ENCODE results near the gene ITPR2. TPM values are rescaled to one million over a fixed set of nuclear protein-coding genes. Genes with fewer than 3 reads are reported as not detected.

Gene ITPR2
- total and polyA plus RNA-seq, 12 donors: 5.1 to 144 (median 66.4) TPM

DNA sequence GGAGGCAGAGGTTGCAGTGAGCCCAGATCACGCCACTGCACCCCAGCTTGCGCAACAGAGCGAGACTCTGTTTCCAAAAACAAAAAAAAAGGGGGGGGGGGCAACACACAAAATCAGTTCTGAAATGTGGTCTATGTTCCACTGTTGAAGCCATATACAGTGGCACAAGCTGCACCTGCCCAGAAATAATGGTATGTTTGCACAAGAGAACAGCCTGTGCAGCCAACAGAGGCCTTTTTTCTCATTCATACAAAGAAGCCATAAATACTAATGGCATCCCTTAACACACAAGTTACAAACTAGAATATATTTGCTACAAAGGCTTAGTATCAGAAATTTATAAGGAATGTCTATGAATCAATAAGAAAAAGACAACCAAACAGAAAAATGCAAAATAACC, 37.1 kb downstream of the ITPR2 start:
- H3K36me3 ChIP-seq (replicated peaks in 1 of 2): no peaks in the 10 kb centered on the region
- DNase-seq: no peak
- H3K27ac ChIP-seq: no peak overlapping the region
- no peaks in the 10 kb centered on the region for H3K27me3 ChIP-seq
- TF ChIP-seq POLR2A (IDR thresholded peaks at IDR 0.05): no peak
- TF ChIP-seq, protein P1, sequence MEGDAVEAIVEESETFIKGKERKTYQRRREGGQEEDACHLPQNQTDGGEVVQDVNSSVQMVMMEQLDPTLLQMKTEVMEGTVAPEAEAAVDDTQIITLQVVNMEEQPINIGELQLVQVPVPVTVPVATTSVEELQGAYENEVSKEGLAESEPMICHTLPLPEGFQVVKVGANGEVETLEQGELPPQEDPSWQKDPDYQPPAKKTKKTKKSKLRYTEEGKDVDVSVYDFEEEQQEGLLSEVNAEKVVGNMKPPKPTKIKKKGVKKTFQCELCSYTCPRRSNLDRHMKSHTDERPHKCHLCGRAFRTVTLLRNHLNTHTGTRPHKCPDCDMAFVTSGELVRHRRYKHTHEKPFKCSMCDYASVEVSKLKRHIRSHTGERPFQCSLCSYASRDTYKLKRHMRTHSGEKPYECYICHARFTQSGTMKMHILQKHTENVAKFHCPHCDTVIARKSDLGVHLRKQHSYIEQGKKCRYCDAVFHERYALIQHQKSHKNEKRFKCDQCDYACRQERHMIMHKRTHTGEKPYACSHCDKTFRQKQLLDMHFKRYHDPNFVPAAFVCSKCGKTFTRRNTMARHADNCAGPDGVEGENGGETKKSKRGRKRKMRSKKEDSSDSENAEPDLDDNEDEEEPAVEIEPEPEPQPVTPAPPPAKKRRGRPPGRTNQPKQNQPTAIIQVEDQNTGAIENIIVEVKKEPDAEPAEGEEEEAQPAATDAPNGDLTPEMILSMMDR (IDR thresholded peaks at IDR 0.05): no peak
- peaks cover 0 to 42% of the 10 kb centered on the region in 2 donors for H3K4me1 ChIP-seq (replicated peaks in 1 of 2)
- 94 to 100% (median 98%) methylated on average over 3 of the region's 3 CpGs for WGBS, 4 donors
- no peaks in the 10 kb centered on the region for H3K9me3 ChIP-seq (replicated peaks in 1 of 3)
- no peak overlapping the region for H3K4me3 ChIP-seq
- intact Hi-C loops (cut with DNase I): no loop called here

DNA sequence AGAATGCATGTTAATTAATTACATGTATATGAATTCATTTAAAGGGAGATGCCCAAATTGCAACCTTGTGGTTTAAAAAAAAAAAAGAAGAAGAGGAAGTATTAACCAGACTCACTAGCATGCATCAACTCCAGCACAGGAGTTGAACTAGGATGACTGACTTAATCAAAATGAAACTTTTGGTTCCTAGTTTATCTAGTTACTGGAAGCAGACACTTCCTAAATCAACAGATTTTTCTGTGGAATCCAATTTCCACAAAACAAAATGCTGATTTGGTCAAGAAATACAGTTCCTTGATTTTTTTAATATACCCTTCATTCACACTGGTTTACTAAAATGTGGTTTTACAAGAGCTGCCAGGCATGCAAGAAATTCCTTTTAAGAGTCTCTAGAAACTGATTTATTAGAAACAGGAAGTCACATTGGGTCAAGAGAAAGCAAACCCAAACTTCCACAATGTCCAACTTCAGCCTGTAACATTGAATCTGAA, 41.6 kb downstream of the ITPR2 start:
- H3K27me3 ChIP-seq: no peaks in the 10 kb centered on the region
- no peak overlapping the region for H3K4me3 ChIP-seq
- peak overlapping the region in 1 of 5 donors; percentile 39 for H3K27ac ChIP-seq
- no peaks in the 10 kb centered on the region for H3K36me3 ChIP-seq (replicated peaks in 1 of 2)
- intact Hi-C loops (cut with DNase I): no loop called here
- no peaks in the 10 kb centered on the region for H3K9me3 ChIP-seq (replicated peaks in 1 of 3)
- DNase-seq: no peak
- TF ChIP-seq POLR2A (IDR thresholded peaks at IDR 0.05): no peak
- TF ChIP-seq, protein P1 (IDR thresholded peaks at IDR 0.05): no peak
- H3K4me1 ChIP-seq (replicated peaks in 1 of 2): peaks cover 7 to 52% of the 10 kb centered on the region in 2 donors

DNA sequence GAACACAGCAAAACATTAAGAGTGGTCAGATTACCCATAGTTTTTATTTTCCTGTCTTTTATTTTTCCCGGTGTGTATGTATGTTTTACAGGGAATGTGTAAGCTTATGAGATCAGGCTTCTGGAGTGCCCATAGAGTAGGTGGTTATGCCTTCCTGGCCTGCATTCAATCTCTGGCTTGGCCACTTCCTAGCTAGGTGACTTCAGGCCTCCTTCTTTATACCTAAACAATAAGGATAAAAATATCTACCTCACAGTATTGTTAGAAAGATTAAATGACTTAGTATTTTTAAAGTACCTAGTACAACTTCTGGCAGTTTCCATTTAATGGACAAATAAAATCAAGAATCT, 42.4 kb downstream of the ITPR2 start:
- WGBS, 4 donors: 88 to 96% (median 94%) methylated on average over 1 of the region's 1 CpG
- DNase-seq: no peak

DNA sequence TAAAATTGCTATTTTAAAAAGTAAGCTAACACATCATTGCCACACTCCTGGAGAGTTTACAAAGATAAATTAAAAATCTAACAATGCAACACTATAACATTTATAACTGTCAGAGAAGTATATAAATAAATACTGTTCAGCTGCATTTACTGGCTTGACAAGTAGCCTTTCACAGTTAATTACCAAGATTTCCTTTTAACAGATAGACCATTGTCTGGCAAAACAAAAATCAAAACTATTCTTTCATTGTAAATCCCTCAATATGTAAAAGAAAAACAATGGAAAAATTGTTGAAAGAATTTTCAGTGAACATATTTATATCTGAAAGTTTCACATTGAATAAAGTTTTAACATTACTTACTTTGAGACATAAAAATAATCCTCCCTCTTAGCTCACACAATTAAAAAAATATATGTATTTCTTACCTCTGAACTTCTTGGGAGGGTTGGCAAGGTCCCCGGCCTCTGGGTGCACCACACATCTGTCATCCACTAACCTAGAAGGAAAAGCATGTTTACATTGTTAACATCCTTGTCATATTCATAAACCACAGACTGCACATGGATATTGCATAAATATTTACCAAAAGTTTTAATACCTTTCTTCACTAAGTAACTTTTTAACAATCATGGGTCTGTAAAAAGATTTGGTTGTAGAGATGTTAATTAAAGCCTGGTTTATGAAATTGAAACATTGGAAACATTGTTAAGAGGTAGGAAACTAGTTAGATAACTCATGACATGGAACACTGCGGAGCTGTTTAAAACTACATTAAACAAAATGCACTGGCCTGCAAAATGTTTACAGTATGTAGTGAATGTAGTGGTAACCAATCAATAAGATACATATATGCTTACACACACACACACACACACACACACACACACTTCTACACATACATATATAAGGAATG, 43.0 kb downstream of the ITPR2 start:
- intact Hi-C loops (cut with DNase I): no loop called here
- H3K27me3 ChIP-seq: no peaks in the 10 kb centered on the region
- peaks cover 7 to 53% of the 10 kb centered on the region in 2 donors for H3K4me1 ChIP-seq (replicated peaks in 1 of 2)

More for the DNA sequence above, 42.4 kb downstream of the ITPR2 start:
- H3K36me3 ChIP-seq (replicated peaks in 1 of 2): no peaks in the 10 kb centered on the region
- H3K27me3 ChIP-seq: no peaks in the 10 kb centered on the region
- no peak for TF ChIP-seq POLR2A (IDR thresholded peaks at IDR 0.05)
- TF ChIP-seq, protein P1 (IDR thresholded peaks at IDR 0.05): no peak
- no peak overlapping the region for H3K27ac ChIP-seq
- intact Hi-C loops (cut with DNase I): no loop called here
- peaks cover 7 to 53% of the 10 kb centered on the region in 2 donors for H3K4me1 ChIP-seq (replicated peaks in 1 of 2)
- H3K9me3 ChIP-seq (replicated peaks in 1 of 3): no peaks in the 10 kb centered on the region
- no peak overlapping the region for H3K4me3 ChIP-seq

More for the DNA sequence above, 43.0 kb downstream of the ITPR2 start:
- Histone ChIP-seq H3K27ac (no peak overlapping the region), H3K36me3 (replicated peaks in 1 of 2) (no peaks in the 10 kb centered on the region), H3K9me3 (replicated peaks in 1 of 3) (no peaks in the 10 kb centered on the region), H3K4me3 (no peak overlapping the region)
- no peak for DNase-seq
- 70 to 95% (median 85%) methylated on average over 2 of the region's 2 CpGs for WGBS, 4 donors
- no peak for TF ChIP-seq POLR2A (IDR thresholded peaks at IDR 0.05)

Measured in adrenal gland (tissue), 12 donors.